ENCODE measurements around the gene OGG1.
"Not testable (repeated sequence)": the region's sequence is repeated elsewhere in the genome, so short reads cannot be mapped to it uniquely, and the experiment has no call there.

The OGG1 gene

DNA sequence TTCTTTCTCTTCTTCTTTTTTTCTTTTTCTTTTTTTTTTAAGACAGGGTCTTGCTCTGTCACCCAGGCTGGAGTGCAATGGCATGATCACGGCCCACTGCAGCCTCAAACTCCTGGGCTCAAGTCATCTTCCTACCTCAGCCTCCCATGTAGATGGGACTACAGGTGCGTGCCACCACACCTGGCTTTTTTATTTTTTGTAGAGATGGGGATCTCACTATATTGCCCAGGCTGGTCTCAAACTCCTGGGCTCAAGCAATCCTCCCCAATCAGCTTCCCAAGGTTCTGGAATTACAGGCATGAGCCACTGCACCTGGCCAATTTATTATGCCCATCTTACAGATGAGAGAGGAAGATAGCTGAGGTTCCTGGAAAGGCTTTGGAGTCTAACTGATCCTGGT lies 21.3 kb downstream of the OGG1 start:
- H3K27ac ChIP-seq (ENCODE audit: extremely low read depth, low read depth, low read length); H3K9me3 ChIP-seq (ENCODE audit: control insufficient read depth, insufficient read depth, low read depth, low read length); H3K4me3 ChIP-seq (ENCODE audit: low read depth, low read length); H3K4me1 ChIP-seq (ENCODE audit: control insufficient read depth, insufficient read depth, low read length): not testable (repeated sequence)
- ChIA-PET POLR2A (interaction anchor here (1.5 kb wide), 1 partner anchor 25 kb away, joined by 4 read pairs; no protein-coding TSS in a partner anchor), CTCF (interaction anchor here (1.2 to 1.3 kb wide), 2 partner anchors 11 to 56 kb away, joined by 5 to 7 read pairs; no protein-coding TSS in a partner anchor)
- TF ChIP-seq, protein P1, sequence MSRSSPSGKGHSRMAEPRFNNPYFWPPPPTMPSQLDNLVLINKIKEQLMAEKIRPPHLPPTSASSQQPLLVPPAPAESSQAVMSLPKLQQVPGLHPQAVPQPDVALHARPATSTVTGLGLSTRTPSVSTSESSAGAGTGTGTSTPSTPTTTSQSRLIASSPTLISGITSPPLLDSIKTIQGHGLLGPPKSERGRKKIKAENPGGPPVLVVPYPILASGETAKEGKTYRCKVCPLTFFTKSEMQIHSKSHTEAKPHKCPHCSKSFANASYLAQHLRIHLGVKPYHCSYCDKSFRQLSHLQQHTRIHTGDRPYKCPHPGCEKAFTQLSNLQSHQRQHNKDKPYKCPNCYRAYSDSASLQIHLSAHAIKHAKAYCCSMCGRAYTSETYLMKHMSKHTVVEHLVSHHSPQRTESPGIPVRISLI (tag by site-specific recombination; IDR thresholded peaks at IDR 0.05) = 0 out of 2 replicates have a peak, but pooled peaks have one; percentile 13
- TF ChIP-seq ZNF121 (tag by site-specific recombination; IDR thresholded peaks at IDR 0.05) = peak; percentile 73; the same call in 1 of the 2 replicates
- peaks cover 0 to 14% of the 10 kb centered on the region in 2 experiments; a peak in 1 of 3 replicates for H3K36me3 ChIP-seq (ENCODE audit: control insufficient read depth in 2 of 2, insufficient read depth in 1 of 2, low read length in 2 of 2)

DNA sequence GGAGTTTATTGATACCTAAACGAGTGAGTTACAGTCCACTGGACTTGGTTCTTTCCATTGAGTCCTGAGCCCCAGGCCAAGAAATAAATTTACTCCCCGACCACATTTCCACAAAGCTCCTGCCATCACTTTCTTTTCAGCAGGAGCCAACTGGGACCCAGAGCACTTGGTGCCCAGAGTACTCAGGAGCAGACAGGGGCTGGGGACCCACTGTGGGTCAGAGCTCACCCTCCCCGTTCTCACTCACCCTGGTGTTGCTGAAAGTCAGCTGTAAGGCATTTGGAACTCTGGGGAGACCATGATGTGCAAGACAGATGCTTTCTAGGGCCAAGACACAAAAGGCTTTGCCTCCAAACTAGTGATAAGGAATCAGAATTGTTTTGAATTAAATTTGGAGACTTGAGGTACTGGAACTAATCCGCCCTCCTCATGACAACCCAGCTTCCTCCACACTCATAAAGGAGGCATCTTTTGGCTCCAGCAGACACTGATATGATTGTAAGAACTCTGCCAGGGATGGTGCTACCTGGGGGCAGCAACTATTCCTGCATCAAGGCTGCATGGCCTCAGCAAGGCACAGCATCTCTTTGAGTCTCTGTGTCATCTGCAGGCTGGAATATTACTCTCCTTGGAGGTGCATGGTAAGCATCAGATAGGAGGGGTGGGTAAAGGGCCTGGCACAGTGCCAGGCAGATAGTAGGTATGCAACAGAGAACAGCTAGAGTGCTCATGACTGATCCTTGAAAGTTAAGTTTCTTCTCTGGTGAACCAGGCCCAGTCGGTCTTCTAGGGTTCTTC lies 27.3 kb downstream of the OGG1 start:
- no peaks in the 10 kb centered on the region for H3K9me3 ChIP-seq (ENCODE audit: control insufficient read depth, insufficient read depth, low read depth, low read length)
- TF ChIP-seq ZBTB7A (tag by site-specific recombination; IDR thresholded peaks at IDR 0.05; ENCODE audit: low read depth) = no peak
- TF ChIP-seq ZFP69B (tag by site-specific recombination; IDR thresholded peaks at IDR 0.05) = no peak
- TF ChIP-seq ZFP37 (tag by site-specific recombination; IDR thresholded peaks at IDR 0.05) = no peak
- TF ChIP-seq ZNF404 (tag by site-specific recombination; IDR thresholded peaks at IDR 0.05) = no peak
- no peak for TF ChIP-seq ZNF843 (tag by site-specific recombination; IDR thresholded peaks at IDR 0.05)
- TF ChIP-seq ZNF768 (tag by site-specific recombination; IDR thresholded peaks at IDR 0.05) = no peak
- no peak for TF ChIP-seq ZNF837 (tag by site-specific recombination; IDR thresholded peaks at IDR 0.05)
- TF ChIP-seq, protein P1 (tag by site-specific recombination; IDR thresholded peaks at IDR 0.05) = no peak
- TF ChIP-seq, protein P2, sequence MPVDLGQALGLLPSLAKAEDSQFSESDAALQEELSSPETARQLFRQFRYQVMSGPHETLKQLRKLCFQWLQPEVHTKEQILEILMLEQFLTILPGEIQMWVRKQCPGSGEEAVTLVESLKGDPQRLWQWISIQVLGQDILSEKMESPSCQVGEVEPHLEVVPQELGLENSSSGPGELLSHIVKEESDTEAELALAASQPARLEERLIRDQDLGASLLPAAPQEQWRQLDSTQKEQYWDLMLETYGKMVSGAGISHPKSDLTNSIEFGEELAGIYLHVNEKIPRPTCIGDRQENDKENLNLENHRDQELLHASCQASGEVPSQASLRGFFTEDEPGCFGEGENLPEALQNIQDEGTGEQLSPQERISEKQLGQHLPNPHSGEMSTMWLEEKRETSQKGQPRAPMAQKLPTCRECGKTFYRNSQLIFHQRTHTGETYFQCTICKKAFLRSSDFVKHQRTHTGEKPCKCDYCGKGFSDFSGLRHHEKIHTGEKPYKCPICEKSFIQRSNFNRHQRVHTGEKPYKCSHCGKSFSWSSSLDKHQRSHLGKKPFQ (tag by site-specific recombination; IDR thresholded peaks at IDR 0.05) = no peak
- no peak for TF ChIP-seq ZNF292 (tag by site-specific recombination; IDR thresholded peaks at IDR 0.05; ENCODE audit: borderline replicate concordance, low read depth)
- no peak for TF ChIP-seq ZEB2 (tag by site-specific recombination; IDR thresholded peaks at IDR 0.05)
- no peak for TF ChIP-seq ZNF140 (tag by site-specific recombination; IDR thresholded peaks at IDR 0.05)
- TF ChIP-seq, protein P3, sequence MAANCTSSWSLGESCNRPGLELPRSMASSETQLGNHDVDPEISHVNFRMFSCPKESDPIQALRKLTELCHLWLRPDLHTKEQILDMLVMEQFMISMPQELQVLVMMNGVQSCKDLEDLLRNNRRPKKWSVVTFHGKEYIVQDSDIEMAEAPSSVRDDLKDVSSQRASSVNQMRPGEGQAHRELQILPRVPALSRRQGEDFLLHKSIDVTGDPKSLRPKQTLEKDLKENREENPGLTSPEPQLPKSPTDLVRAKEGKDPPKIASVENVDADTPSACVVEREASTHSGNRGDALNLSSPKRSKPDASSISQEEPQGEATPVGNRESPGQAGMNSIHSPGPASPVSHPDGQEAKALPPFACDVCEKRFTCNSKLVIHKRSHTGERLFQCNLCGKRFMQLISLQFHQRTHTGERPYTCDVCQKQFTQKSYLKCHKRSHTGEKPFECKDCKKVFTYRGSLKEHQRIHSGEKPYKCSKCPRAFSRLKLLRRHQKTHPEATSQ (tag by site-specific recombination; IDR thresholded peaks at IDR 0.05) = no peak
- no peak for TF ChIP-seq ZNF133 (tag by site-specific recombination; IDR thresholded peaks at IDR 0.05)
- no peak for TF ChIP-seq SP3 (tag by site-specific recombination; IDR thresholded peaks at IDR 0.05)
- no peak for TF ChIP-seq KLF8 (tag by site-specific recombination; IDR thresholded peaks at IDR 0.05)
- no peak for TF ChIP-seq ZNF214 (tag by site-specific recombination; IDR thresholded peaks at IDR 0.05; ENCODE audit: borderline replicate concordance)
- TF ChIP-seq, protein P4, sequence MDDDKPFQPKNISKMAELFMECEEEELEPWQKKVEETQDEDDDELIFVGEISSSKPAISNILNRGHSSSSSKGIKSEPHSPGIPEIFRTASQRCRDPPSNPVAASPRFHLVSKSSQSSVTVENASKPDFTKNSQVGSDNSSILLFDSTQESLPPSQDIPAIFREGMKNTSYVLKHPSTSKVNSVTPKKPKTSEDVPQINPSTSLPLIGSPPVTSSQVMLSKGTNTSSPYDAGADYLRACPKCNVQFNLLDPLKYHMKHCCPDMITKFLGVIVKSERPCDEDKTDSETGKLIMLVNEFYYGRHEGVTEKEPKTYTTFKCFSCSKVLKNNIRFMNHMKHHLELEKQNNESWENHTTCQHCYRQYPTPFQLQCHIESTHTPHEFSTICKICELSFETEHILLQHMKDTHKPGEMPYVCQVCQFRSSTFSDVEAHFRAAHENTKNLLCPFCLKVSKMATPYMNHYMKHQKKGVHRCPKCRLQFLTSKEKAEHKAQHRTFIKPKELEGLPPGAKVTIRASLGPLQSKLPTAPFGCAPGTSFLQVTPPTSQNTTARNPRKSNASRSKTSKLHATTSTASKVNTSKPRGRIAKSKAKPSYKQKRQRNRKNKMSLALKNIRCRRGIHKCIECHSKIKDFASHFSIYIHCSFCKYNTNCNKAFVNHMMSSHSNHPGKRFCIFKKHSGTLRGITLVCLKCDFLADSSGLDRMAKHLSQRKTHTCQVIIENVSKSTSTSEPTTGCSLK (tag by site-specific recombination; IDR thresholded peaks at IDR 0.05) = no peak
- no peak overlapping the region for H3K27ac ChIP-seq (ENCODE audit: extremely low read depth, low read depth, low read length)
- POLR2A ChIA-PET = no interaction called here
- CTCF ChIA-PET = interaction anchor here (0.7 to 0.9 kb wide), 2 partner anchors 9 to 46 kb away, joined by 3 read pairs; partner anchors contain the start of gene BRPF1
- no peaks in the 10 kb centered on the region for H3K4me1 ChIP-seq (ENCODE audit: control insufficient read depth, insufficient read depth, low read length)
- no peak overlapping the region for H3K4me3 ChIP-seq (ENCODE audit: low read depth, low read length)
- peaks cover 10 to 29% of the 10 kb centered on the region in 2 experiments; a peak in 2 of 3 replicates for H3K36me3 ChIP-seq (ENCODE audit: control insufficient read depth in 2 of 2, insufficient read depth in 1 of 2, low read length in 2 of 2)

Data from HEK293 (cell line).